ENCODE data around the gene SLC6A4.

- TF ChIP-seq CTCF (optimal IDR thresholded peaks at IDR 0.05 in 1 of 3, IDR thresholded peaks at IDR 0.05 in 1 of 3, conservative IDR thresholded peaks at IDR 0.05 in 1 of 3; ENCODE audit: extremely low read depth in 1 of 3, insufficient read depth in 2 of 3, low read length in 3 of 3): no peak
- no peak for TF ChIP-seq EZH2 (IDR thresholded peaks at IDR 0.05; ENCODE audit: low read length)
These were observed 61.8 kb downstream of the SLC6A4 start for GRCh38 chr17:30173649-30174048.

Data from keratinocyte (primary cell).